GM21723 (cell line): ENCODE results near the gene SNX32.

Source experiments
- ATAC-seq: cut with Tn5 transposase; IDR thresholded peaks from one replicate; pipeline ENCODE4 v1.9.1; 2021; ENCODE audit warnings: mild to moderate bottlenecking, moderate library complexity; ENCODE audit not compliant: unreplicated experiment

The SNX32 gene

DNA sequence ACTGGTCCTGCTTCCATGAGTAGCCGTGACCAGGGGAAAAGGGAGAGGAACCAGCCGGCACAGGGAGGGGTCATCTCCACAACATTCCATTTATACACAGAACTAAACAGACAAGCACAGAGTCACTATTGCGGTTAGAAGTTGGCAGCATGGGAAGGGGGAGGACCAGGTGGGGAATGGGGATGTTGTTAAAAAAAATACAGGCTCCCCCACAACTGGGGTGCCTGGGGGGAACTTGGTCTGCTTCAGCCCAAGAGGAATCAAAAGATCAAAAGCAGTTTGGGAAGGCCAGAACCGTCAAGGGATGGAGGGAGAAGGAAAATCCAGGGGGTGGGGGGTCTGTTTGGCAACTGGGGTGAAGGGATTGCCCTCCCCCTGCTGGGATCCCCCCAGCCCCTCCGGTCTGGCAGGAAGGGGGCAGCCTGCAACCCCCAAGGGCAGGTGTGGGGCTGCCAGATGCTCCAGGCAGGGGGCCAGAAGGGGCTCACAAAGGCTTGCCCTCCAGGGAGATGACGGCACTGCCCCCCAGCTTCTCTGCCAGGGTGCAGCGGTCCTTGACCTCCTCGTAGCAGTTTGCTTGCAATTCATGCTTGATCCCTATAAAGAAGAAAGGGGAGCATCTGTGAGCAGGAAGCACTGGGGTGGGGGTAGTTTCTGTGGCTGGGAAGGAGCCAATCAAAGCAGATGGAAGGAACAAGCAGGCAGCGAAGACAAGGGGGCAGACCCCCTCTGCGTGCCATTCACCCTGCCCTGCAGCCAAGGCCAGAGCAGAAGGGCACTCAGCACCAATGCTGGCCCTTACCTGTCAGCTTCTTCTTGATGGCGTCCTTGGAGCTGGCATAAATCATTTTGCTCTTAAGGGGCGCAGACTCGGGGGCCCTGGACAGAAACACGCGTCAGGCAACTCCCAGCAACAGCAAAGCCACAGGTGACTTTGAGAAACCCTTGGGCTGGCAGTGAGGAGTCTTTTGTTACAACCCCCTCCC lies 21.4 kb downstream of the SNX32 start:
- no peak for ATAC-seq

DNA sequence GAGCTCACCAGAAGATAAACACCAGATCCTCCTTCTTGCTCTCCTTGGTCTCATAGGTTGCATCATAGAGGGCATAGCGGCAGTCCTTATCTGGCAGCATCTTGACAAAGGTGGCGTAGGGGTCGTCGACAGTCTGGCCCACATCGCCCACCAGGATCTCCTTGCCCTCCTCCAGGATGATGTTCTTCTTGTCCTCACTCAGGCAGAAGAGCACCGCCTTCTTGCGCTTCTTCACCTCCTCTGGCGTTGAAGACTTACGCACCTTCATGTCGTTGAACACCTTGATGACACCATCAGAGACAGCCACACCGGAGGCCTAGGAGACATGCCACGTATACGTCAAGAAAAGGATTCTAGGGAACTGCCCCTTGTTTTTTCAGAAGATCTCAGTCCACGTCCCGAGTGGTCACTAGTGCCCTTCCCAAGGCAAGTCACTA lies 22.2 kb downstream of the SNX32 start:
- ATAC-seq, result no peak

DNA sequence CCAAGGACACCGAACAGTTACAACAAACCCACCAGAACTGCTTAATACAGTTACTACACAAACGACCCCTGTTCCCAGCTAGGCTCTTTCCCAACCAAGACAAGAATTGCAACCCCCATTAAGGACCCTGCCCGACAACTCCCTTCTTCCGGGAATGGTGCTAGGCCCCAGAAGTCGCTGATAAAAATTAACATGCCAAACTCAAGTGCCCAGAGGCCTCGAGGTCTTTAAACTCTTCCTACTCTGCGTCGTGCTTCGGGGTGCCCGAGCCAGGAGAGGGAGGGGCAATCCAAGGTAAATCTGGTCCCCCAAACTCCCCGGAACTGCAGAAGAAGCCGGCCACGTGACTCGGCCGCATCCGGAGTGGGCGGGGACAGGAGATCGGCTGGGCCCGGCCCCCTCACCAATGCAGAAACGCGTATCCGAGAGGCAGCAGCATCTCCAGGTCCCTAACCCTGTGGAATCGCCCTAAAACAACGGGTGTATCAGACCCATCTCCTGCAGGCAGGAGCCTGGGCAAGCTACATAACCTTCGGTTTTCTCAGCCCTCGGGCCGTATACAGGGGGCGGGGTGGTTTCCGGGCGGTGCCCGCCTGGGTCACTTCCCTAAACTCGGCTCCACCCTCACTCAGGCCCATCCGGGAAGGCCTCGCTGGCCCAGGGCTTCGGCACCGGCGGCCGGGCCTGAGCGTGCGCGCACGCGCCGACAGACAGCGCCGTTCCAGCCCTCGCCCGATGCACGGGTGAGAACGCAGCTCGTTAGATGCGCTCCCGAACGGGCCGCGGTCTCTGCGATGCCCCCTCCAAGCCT lies 23.1 kb downstream of the SNX32 start:
- ATAC-seq, result peak; percentile 34

DNA sequence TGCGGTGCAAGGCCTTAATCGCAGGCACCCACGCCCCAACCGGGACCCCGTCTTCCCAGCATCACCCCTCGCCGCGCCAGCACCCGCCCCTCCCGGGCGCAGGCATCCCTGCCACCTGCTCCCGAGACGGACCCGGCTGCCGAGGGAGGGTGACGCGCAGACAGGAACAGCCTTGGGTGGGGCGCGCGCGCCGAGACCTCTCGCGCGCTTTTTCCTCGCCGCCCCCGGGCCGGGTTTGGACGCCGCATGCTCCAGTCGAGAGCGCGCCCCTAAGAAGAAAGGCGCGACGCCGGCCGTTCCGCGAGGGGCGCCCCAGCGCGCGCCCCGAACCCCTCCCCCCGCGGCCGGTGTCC lies 23.7 kb downstream of the SNX32 start:
- ATAC-seq, result no peak

- ATAC-seq, result peak; percentile 47
Observed at GRCh38 chr11:65857853-65858680, 24.3 kb downstream of the SNX32 start, which contains the start of gene CFL1. Gene CFL1, minus strand, starts transcription at chr11:65858180. Its CDS starts 81 bp downstream, at chr11:65858099.

GRCh38 chr11:65858681-65859087 lies 24.9 kb downstream of the SNX32 start:
- ATAC-seq, result no peak

- ATAC-seq, result peak; percentile 55
Observed at GRCh38 chr11:65859095-65859811, 25.5 kb downstream of the SNX32 start.

DNA sequence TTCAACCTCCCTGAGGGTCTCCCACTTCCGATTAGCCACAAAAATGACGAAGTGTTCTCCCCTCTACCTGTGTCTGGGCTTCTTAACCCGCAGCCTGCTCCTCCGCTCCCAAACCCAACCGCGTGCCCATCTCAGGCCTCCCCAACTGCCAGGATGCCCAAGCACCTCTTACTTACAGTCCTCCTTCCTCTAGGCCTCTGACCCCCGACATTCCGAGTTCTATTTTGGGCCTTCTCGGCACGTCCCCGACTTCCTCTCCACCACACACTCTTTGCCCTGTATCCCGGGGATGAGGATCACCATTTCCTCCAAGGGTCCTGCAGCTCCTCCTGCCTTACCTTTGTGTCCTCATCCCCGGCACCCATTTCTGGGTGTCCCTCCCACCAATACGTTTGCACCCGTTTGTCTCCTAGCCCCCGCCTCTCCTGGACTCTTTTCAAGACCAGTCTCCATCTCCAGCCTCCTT lies 26.1 kb downstream of the SNX32 start:
- no peak for ATAC-seq

DNA sequence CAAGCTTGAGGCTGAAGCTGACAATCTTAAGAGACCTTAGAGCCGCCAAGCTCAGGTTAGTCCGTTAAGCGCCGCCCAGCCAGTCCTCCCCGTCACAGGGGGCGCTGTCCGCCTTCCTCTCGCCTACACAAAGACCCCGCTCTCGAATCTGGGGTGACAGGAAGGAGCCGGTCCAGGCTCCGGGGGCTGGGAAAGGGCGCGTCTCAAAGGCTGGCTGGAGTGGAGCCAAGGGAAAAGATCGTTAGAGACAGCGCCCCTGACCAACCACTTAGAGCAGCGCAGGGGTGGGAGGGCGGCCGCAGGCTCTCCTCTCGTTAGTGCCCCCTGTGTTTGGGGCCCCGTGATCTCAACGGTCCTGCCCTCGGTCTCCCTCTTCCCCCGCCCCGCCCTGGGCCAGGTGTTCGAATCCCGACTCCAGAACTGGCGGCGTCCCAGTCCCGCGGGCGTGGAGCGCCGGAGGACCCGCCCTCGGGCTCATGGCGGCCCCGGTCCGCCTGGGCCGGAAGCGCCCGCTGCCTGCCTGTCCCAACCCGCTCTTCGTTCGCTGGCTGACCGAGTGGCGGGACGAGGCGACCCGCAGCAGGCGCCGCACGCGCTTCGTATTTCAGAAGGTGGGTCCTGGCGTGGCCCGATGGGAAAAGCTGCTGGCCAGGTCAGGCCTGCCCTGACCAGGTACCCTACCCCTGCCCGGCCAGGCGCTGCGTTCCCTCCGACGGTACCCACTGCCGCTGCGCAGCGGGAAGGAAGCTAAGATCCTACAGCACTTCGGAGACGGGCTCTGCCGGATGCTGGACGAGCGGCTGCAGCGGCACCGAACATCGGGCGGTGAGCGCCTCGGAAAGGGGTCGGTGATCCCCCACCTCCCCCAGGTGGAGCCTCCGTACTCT lies 26.8 kb downstream of the SNX32 start, which contains the start of gene MUS81:
MUS81 (plus strand) TSS at position 156 of the 887 bp plus-strand sequence; CDS start at position 477, 321 bp downstream.
- ATAC-seq, result peak; percentile 42

DNA sequence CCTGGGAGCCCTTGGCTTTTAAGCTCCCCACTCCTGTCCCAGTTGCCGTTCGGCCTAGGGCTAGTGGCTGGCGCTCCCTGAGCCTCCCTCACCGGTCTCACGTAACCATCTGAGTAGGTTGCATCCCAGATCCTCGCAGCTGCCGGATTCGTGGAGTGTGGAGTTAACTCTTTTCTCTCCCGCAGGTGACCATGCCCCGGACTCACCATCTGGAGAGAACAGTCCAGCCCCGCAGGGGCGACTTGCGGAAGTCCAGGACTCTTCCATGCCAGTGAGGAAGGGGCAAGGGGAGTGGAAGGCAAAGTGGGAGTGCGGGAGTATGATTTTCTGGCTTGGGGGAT lies 27.4 kb downstream of the SNX32 start:
- ATAC-seq, result no peak

DNA sequence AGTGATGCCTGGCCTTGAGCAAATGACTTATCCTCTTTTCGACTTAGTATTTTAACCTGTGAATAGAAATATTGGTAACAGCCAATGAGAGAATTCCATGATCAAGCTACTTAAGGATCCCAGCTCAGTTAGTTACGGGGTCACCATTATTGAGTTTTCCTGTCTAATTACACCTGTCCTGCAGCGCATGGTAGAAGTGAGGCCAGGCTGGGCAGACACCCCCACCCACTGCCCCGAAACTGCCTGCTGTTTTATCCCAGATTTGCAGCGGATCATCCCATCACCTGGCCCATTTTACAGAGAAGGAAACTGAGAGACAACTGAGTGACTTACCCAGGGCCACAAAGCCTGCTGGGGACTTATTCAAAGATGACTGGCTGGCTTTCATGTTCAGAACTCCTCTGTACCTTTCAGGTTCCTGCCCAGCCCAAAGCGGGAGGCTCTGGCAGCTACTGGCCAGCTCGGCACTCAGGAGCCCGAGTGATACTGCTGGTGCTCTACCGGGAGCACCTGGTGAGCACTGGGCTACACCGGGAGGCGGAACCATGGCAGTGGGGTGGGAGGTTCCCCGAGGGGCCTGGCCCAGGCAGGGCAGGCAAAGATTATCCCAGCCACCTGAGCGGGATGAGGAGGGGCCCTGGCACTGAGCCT lies 27.9 kb downstream of the SNX32 start:
- ATAC-seq, result no peak

DNA sequence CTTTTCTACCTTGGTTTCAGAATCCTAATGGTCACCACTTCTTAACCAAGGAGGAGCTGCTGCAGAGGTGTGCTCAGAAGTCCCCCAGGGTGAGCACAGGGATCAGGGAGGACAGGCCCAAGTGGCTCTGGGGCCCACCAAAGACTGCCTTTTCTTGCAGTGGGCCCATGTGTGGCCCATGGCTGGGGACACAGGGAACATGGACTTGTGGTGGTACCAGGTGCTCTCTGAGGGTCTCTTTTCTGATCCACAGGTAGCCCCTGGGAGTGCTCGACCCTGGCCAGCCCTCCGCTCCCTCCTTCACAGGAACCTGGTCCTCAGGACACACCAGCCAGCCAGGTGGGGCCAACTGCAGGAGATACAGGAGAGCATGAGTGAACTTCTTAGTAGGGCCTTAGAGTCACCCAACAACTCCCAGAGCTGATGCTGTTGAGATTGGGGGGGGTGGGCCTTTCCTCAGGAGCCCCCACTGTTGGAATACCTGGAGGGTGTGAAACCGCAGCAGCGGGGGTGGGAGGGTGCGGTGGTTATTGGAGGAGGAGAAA lies 28.5 kb downstream of the SNX32 start:
- ATAC-seq, result no peak

- no peak for ATAC-seq
Observed at GRCh38 chr11:65862941-65863888, 29.5 kb downstream of the SNX32 start.

DNA sequence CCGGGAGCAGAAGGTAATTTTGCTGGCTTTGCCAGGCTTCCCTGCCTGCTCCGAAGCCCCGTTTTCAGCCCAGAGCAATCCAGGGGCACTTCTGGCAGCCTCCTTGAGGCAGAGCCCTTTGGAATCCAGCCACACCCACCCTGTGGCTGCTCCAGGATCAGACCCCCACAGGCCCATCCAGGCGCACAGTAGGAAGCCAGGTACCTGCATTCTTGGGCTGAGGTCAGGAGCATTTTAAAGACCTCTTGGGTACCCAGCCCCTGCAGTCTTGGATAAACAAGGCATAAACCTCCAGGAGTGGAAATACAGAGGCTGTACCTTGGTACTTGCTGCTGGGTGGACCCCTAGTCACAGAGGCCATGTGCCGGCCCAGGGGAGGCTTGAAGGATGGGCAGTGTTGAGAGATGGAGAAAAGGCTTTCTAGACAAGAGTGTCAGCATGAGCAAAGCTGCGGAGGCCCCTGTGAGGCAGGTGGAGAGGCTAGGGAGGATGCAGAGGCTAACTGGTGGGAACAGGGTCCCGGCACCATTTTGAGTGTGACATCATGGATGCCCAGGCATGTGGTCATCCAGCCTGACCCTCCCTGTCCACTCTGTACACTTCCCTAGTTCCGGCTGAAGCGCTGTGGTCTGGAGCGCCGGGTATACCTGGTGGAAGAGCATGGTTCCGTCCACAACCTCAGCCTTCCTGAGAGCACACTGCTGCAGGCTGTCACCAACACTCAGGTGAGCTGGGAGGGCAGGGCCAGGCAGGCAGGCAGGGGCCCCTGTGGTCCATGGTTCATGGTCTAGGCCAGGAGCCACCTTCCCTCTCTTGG lies 30.3 kb downstream of the SNX32 start:
- ATAC-seq, result no peak

GRCh38 chr11:65864706-65865471 lies 31.1 kb downstream of the SNX32 start:
- no peak for ATAC-seq
